Measurements from ENCODE around the gene EFCAB6.

Gene EFCAB6

DNA sequence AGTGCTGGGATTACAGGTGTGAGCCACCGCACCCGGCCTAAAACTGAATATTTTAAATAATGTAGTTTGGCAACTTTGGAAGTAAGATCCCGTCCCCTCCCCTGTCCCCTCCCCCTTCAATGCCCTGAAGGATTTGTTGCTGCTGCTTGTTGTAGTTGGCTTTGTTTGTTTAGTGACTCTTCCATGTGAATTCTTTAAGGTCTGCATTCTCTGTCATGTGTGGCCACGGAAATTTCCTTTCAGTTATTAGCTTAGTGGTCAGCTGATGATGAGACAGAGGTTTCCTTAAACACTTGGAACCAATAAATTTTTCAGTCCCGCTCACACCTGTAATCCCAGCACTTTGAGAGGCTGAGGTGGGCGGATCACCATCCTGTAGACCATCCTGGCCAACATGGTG lies 290.4 kb downstream of the EFCAB6 start:
- DNase-seq (ENCODE audit: insufficient read length, low spot score) (no peak), FAIRE-seq (no peak)
- TF ChIP-seq, protein P1, sequence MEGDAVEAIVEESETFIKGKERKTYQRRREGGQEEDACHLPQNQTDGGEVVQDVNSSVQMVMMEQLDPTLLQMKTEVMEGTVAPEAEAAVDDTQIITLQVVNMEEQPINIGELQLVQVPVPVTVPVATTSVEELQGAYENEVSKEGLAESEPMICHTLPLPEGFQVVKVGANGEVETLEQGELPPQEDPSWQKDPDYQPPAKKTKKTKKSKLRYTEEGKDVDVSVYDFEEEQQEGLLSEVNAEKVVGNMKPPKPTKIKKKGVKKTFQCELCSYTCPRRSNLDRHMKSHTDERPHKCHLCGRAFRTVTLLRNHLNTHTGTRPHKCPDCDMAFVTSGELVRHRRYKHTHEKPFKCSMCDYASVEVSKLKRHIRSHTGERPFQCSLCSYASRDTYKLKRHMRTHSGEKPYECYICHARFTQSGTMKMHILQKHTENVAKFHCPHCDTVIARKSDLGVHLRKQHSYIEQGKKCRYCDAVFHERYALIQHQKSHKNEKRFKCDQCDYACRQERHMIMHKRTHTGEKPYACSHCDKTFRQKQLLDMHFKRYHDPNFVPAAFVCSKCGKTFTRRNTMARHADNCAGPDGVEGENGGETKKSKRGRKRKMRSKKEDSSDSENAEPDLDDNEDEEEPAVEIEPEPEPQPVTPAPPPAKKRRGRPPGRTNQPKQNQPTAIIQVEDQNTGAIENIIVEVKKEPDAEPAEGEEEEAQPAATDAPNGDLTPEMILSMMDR (IDR thresholded peaks at IDR 0.05; ENCODE audit: insufficient read depth, missing control alignments): no peak

GRCh38 chr22:43520632-43521039 lies 291.5 kb downstream of the EFCAB6 start:
- FAIRE-seq (no peak), DNase-seq (ENCODE audit: insufficient read length, low spot score) (no peak)
- TF ChIP-seq, protein P1 (IDR thresholded peaks at IDR 0.05; ENCODE audit: insufficient read depth, missing control alignments): no peak

DNA sequence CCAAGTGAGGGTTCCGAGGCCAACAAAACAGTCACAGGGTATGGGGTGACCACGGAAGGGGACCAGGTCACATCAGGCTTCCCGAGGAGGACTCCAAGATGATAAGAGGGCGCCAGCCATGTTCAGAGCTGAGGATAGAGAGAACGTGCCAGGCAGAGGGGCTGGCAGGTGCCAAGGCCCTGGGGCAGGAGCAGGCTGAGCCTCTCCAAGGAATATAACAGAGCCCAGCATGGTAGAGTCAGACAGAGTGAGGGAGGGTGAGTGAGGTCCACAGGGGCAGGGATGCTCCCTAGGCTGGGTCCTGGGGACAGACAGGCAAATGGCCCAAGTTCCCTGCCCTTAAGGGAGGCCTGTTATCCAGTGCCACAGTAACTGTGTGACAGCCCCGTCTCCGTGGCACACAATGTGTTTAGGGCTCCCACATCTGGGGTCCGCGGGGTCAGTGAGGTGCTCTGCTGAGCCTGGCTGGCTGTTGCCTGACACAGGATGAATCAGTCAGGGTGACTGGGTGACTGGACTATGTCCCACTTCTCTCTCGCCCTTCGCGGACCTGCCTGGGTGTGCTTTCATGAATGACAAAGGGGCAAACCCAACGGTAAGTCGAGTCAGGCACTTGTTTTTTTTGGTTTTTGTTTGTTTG lies 295.0 kb downstream of the EFCAB6 start:
- no peak for FAIRE-seq

DNA sequence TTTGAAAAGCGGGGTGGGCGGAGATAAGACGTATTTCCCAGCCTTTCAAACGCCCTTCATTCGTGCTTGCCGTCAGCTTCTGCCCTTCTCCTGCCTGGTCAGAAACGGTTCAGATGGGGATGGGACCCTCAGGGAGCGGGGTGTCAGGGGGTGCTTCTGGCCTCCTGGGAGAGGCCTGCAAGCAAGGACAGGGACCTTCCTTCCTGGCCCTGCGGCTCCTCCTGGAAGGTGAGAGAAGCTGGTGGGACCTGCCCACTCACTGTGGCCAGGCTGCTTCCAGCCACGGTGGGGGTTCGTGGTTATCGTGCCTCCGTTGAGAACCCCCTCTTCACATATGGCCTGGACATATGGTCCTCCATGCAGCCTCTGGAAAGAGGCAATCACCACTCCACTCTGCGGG lies 295.7 kb downstream of the EFCAB6 start:
- DNase-seq (ENCODE audit: insufficient read length, low spot score) (no peak), FAIRE-seq (no peak)
- TF ChIP-seq, protein P1 (IDR thresholded peaks at IDR 0.05; ENCODE audit: insufficient read depth, missing control alignments): no peak

More for the DNA sequence above, 295.0 kb downstream of the EFCAB6 start:
- DNase-seq (ENCODE audit: insufficient read length, low spot score): no peak
- TF ChIP-seq, protein P1 (IDR thresholded peaks at IDR 0.05; ENCODE audit: insufficient read depth, missing control alignments): no peak

- DNase-seq (ENCODE audit: insufficient read length, low spot score) (no peak), FAIRE-seq (no peak)
- TF ChIP-seq, protein P1 (IDR thresholded peaks at IDR 0.05; ENCODE audit: insufficient read depth, missing control alignments): no peak
Observed at GRCh38 chr22:43515902-43516301, 296.2 kb downstream of the EFCAB6 start.

- FAIRE-seq (no peak), DNase-seq (ENCODE audit: insufficient read length, low spot score) (no peak)
- TF ChIP-seq, protein P1 (IDR thresholded peaks at IDR 0.05; ENCODE audit: insufficient read depth, missing control alignments): no peak
Observed at GRCh38 chr22:43515411-43515810, 296.7 kb downstream of the EFCAB6 start.

DNA sequence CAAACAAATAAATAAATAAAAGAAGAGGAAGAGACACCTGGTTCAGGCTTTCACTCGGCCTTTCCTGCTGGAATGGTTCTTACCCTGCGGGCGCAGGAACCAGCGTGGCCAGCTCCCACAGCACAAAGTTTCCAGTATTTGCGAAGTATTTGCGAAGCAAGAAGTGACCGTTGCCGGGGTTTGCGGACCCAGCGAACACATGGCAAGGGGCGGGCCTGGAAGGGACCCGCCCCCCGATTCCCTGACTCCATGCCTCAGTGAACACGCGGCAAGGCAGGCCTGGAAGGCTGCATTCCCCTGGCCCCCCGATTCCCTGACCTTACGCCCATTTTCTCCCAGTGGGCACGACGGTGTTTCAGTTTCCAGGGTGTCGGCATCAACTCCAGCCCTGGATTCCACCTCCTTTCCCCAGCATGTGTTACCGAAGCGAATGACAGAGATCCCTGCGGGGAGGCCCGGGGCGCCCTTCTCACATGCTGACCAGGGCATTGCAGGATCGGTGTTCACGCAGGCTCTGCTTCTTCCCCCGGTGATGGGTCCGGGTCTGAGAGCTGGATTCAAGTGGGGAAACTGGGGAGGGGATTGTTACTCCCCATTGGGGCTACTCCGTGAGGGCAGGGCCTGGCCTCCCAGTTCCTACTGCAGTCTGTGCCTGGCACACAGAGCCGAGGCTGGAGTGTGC lies 297.5 kb downstream of the EFCAB6 start:
- FAIRE-seq (no peak), DNase-seq (ENCODE audit: insufficient read length, low spot score) (no peak)
- TF ChIP-seq, protein P1 (IDR thresholded peaks at IDR 0.05; ENCODE audit: insufficient read depth, missing control alignments): no peak
